ENCODE data around the gene SAMD10.

DNA sequence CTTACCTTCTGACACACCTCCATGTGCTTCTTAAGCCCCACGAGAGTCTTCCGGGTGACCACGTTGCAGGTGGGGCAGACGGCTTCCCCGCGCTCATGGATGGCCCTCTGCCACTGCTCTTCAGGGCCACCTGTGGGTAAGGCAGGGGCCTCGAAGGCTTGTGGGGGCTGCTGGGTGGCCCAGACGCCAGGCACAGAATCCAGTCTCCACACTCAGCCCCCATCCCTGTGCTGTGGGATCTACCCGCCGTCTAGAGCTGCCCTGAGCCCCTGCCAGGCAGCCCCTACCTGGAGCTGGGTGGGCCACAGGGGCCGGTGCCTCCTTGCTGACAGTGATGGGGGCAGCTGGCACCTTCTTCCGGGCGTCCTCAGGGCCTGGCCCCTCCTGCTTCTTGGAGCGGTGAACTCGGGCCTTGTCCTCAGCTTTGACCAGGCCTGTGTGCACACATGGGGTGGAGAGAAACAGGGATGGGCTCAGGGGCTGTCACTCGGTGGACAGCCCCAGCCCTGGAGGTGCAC, 15.6 kb downstream of the SAMD10 start:
- TF ChIP-seq, protein P1, sequence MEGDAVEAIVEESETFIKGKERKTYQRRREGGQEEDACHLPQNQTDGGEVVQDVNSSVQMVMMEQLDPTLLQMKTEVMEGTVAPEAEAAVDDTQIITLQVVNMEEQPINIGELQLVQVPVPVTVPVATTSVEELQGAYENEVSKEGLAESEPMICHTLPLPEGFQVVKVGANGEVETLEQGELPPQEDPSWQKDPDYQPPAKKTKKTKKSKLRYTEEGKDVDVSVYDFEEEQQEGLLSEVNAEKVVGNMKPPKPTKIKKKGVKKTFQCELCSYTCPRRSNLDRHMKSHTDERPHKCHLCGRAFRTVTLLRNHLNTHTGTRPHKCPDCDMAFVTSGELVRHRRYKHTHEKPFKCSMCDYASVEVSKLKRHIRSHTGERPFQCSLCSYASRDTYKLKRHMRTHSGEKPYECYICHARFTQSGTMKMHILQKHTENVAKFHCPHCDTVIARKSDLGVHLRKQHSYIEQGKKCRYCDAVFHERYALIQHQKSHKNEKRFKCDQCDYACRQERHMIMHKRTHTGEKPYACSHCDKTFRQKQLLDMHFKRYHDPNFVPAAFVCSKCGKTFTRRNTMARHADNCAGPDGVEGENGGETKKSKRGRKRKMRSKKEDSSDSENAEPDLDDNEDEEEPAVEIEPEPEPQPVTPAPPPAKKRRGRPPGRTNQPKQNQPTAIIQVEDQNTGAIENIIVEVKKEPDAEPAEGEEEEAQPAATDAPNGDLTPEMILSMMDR (IDR thresholded peaks at IDR 0.05) = no peak
- no peak for TF ChIP-seq POLR2A (IDR thresholded peaks at IDR 0.05)

All from testis (tissue), 2 donors.